Gastrocnemius medialis (tissue), 4 donors: Measurements from ENCODE around the gene RCSD1.

Experiments
- CTCF ChIP-seq, 5 experiments: fragments of 450-650 bp in 3 of 5; fragments of 200-600 bp in 2 of 5; sonication (generic) in 2 of 5; IDR thresholded peaks in 4 of 5; conservative IDR thresholded peaks in 1 of 5; 1 replicate in 4 of 5; 2 replicates in 1 of 5; pipeline ENCODE4 v1.5.1; 2016 to 2019; ENCODE audit warnings: antibody characterized with exemption in 5 of 5, mild to moderate bottlenecking in 3 of 5, moderate library complexity in 3 of 5
- POLR2A ChIP-seq, 2 donors: fragments of 450-650 bp; IDR thresholded peaks; one replicate each; pipeline ENCODE4 v1.6.1; 2017; ENCODE audit warnings: antibody characterized with exemption in 2 of 2, mild to moderate bottlenecking in 2 of 2, moderate library complexity in 2 of 2

- TF ChIP-seq POLR2A (IDR thresholded peaks at IDR 0.05): no peak
- no peak for TF ChIP-seq CTCF (IDR thresholded peaks at IDR 0.05 in 4 of 5, conservative IDR thresholded peaks at IDR 0.05 in 1 of 5)
These were observed 10.0 kb upstream of the RCSD1 start for GRCh38 chr1:167620002-167620401.
